ENCODE results near the gene MAGIX. TPM values are rescaled to one million over a fixed set of nuclear protein-coding genes. Genes with fewer than 3 reads are reported as not detected.
"Not testable (repeated sequence)": the region's sequence is repeated elsewhere in the genome, so short reads cannot be mapped to it uniquely, and the experiment has no call there.

MAGIX gene
- polyA plus RNA-seq, 1 of the 3 experiments (the other 2 are of a cell fraction): 1.1 TPM

GRCh38 chrX:49173544-49173943 is 11.0 kb downstream of the MAGIX start:
- H4K20me1 ChIP-seq (ENCODE audit: insufficient read depth); CTCF ChIA-PET; H2AFZ ChIP-seq (ENCODE audit: low read depth); H3K4me1 ChIP-seq (ENCODE audit: control insufficient read depth in 1 of 2, insufficient read depth in 2 of 2, low read depth in 1 of 2, low read length in 1 of 2); DNase-seq; H3K9me2 ChIP-seq; H3K27me3 ChIP-seq (ENCODE audit: insufficient read depth); H3K9ac ChIP-seq; H3F3A ChIP-seq (replicated peaks; ENCODE audit: insufficient read depth); POLR2A ChIA-PET; H3K4me3 ChIP-seq (ENCODE audit: low read depth in 2 of 2, low read length in 1 of 2); H3K36me3 ChIP-seq (replicated peaks in 1 of 2; ENCODE audit: control insufficient read depth in 1 of 2, insufficient read depth in 2 of 2, low read length in 1 of 2); H3K27ac ChIP-seq (ENCODE audit: low read depth in 2 of 2, low read length in 1 of 2); H3K9me3 ChIP-seq: not testable (repeated sequence)
- WGBS (ENCODE audit: low lambda C conversion rate): 75% methylated on average over 7 of the region's 8 CpGs
- peaks cover 22% of the 10 kb centered on the region; the same call in 1 of the 2 replicates for H3K79me2 ChIP-seq (ENCODE audit: insufficient read depth)
- H3K4me2 ChIP-seq: peak overlapping the region; percentile 77; the same call in 1 of the 2 replicates

- Histone ChIP-seq H4K20me1 (ENCODE audit: insufficient read depth) (no peaks in the 10 kb centered on the region), H3K36me3 (replicated peaks in 1 of 2; ENCODE audit: control insufficient read depth in 1 of 2, insufficient read depth in 2 of 2, low read length in 1 of 2) (no peaks in the 10 kb centered on the region), H3K9ac (no peak overlapping the region), H3F3A (replicated peaks; ENCODE audit: insufficient read depth) (no peaks in the 10 kb centered on the region), H3K4me3 (ENCODE audit: low read depth in 2 of 2, low read length in 1 of 2) (no peak overlapping the region), H3K4me2 (no peak overlapping the region), H2AFZ (ENCODE audit: low read depth) (no peak overlapping the region), H3K27me3 (ENCODE audit: insufficient read depth) (no peaks in the 10 kb centered on the region; the same call in 1 of the 2 replicates), H3K4me1 (ENCODE audit: control insufficient read depth in 1 of 2, insufficient read depth in 2 of 2, low read depth in 1 of 2, low read length in 1 of 2) (no peaks in the 10 kb centered on the region; a peak in 1 of 4 replicates), H3K27ac (ENCODE audit: low read depth in 2 of 2, low read length in 1 of 2) (no peak overlapping the region), H3K9me2 (no peaks in the 10 kb centered on the region), H3K9me3 (no peaks in the 10 kb centered on the region), H3K79me2 (ENCODE audit: insufficient read depth) (peaks cover 22% of the 10 kb centered on the region; the same call in 1 of the 2 replicates)
- DNase-seq: no peak
- 55% methylated on average over 3 of the region's 3 CpGs for WGBS (ENCODE audit: low lambda C conversion rate)
- ChIA-PET POLR2A (no interaction called here), CTCF (no interaction called here)
- TF ChIP-seq PBX3 (IDR thresholded peaks at IDR 0.05) (0 out of 2 replicates have a peak, but pooled peaks have one; percentile 6), POLR2AphosphoS5 (IDR thresholded peaks at IDR 0.05; ENCODE audit: low read depth, low read length) (no peak), NRF1 (IDR thresholded peaks at IDR 0.05; ENCODE audit: low read depth, low read length) (no peak), CTCF (IDR thresholded peaks at IDR 0.05) (no peak)
- TF ChIP-seq, protein P1, sequence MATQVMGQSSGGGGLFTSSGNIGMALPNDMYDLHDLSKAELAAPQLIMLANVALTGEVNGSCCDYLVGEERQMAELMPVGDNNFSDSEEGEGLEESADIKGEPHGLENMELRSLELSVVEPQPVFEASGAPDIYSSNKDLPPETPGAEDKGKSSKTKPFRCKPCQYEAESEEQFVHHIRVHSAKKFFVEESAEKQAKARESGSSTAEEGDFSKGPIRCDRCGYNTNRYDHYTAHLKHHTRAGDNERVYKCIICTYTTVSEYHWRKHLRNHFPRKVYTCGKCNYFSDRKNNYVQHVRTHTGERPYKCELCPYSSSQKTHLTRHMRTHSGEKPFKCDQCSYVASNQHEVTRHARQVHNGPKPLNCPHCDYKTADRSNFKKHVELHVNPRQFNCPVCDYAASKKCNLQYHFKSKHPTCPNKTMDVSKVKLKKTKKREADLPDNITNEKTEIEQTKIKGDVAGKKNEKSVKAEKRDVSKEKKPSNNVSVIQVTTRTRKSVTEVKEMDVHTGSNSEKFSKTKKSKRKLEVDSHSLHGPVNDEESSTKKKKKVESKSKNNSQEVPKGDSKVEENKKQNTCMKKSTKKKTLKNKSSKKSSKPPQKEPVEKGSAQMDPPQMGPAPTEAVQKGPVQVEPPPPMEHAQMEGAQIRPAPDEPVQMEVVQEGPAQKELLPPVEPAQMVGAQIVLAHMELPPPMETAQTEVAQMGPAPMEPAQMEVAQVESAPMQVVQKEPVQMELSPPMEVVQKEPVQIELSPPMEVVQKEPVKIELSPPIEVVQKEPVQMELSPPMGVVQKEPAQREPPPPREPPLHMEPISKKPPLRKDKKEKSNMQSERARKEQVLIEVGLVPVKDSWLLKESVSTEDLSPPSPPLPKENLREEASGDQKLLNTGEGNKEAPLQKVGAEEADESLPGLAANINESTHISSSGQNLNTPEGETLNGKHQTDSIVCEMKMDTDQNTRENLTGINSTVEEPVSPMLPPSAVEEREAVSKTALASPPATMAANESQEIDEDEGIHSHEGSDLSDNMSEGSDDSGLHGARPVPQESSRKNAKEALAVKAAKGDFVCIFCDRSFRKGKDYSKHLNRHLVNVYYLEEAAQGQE (IDR thresholded peaks at IDR 0.05; ENCODE audit: low read depth, low read length): no peak
Measured at GRCh38 chrX:49174723-49175122, 12.2 kb downstream of the MAGIX start.

All from SK-N-SH (cell line).